Spinal cord (tissue), 10 donors: ENCODE measurements around the gene NEURL1B. TPM values are rescaled to one million over a fixed set of nuclear protein-coding genes. Genes with fewer than 3 reads are reported as not detected.
A peak's percentile ranks its signal among the peaks of the same experiment; 100 is the strongest.

Experiments
- DNase-seq, 6 donors: peaks; one replicate each; pipeline versions ENCODE4 v3.0.0 to v3.0.0-alpha.2; 2013 to 2015; ENCODE audit warnings: low spot score in 6 of 6, low read depth in 4 of 6
- H3K27ac ChIP-seq: one replicate; pipeline ENCODE4 v1.5.1; 2013; ENCODE audit warnings: low read depth, low read length, control low read depth
- H3K27me3 ChIP-seq: one replicate; pipeline ENCODE4 v1.6.1; 2013; ENCODE audit warnings: low read length; ENCODE audit not compliant: control insufficient read depth, insufficient read depth
- H3K36me3 ChIP-seq: one replicate; pipeline ENCODE4 v1.6.1; 2013; ENCODE audit warnings: low read length; ENCODE audit not compliant: control insufficient read depth, insufficient read depth
- H3K4me1 ChIP-seq: one replicate; pipeline ENCODE4 v1.6.1; 2013; ENCODE audit warnings: low read length; ENCODE audit not compliant: control insufficient read depth, insufficient read depth
- H3K4me3 ChIP-seq: one replicate; pipeline ENCODE4 v1.5.1; 2013; ENCODE audit warnings: low read depth, low read length, control low read depth
- H3K9me3 ChIP-seq: one replicate; pipeline ENCODE4 v1.6.1; 2013; ENCODE audit warnings: low read length; ENCODE audit not compliant: control insufficient read depth, insufficient read depth
- WGBS: methylation state at CpG from one replicate; pipeline ENCODE4 v1.1.5; 2013; ENCODE audit warnings: missing lambda C conversion rate; ENCODE audit not compliant: insufficient coverage; 5-methylcytosine and 5-hydroxymethylcytosine counted together
- polyA plus RNA-seq, 2 donors: library from polyadenylated mRNA; unstranded; fragments of 120-200 nt; gene quantifications; one replicate each; pipeline ENCODE4 v1.2.1, GENCODE V29; 2013; ENCODE audit not compliant: insufficient read length in 2 of 2
- total RNA-seq, 2 donors: library from RNA; depleted of rRNA in 1 of 2; stranded (reverse); fragments of 120-200 nt in 1 of 2; fragments of >200 nt in 1 of 2; gene quantifications; one replicate each; pipeline versions ENCODE4 v1.2.3 to v1.2.4, GENCODE V29; 2013 to 2014
- donor health status: healthy.

NEURL1B gene
- total and polyA plus RNA-seq, 4 donors: 8.5 to 17.4 (median 16.5) TPM

DNA sequence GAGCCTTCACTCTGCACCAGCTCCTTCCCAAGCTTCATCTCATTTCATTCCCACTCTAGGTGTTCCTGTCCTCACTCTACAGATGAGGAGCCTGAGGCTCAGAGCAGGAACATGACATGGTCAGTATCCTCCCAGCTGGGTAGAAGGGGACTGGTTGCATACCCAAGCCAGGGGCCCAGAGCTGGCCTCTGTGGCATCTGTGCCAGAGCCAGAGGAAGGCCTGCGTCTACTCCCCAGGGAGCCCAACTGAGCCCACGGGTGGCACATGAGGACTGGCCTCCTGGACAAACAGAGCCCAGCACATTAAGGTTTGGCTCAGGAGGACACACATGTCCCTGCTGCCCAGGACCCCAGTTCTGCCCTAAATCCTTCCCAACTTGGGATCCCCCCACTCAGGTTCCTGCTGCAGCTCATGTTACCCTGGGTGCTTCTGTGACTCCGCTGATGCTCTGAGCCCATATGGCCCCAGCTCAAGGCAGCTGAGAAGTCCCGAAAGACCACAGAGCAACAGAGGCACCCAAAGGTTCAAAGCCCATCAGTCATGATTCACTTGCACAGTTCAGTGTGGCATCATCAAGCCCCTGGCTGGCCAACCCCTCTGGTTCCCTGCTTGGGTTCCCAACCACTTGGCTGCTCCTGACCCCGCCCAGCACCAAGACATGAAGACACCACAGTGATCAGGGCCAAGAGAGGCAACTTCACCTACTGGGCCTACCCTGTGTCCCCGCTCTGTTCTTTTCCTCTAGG is 8.5 kb upstream of the NEURL1B start:
- WGBS: 95% methylated on average over 6 of the region's 6 CpGs

DNA sequence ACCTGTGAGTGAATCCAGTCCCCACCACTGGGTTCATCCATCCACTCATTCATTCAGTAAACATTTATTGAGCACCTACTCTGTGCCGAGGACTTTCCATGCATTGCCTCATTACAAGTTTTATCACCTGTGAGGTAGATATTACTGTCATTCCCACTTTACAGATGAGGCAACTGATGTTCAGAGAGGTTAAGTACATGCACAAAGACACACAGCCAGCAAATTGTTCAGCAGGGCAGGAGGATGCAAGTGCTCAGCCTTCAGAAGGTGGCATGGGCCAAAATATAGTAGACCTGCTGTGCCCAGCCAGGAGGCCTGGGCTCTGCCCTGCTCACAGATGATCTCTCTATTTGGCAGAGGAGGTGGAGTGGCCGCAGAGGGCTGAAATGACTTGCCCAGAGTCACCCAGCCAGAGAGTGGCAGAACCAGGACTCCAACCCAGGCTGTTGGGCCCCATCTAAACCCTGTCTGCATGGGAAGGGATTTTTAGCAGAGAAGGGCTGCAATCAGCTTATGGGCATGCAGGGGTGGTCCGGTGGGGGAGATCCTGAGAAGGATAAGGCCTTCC is 7.6 kb upstream of the NEURL1B start:
- peaks cover 6% of the 10 kb centered on the region for H3K4me1 ChIP-seq
- no peaks in the 10 kb centered on the region for H3K9me3 ChIP-seq
- no peak overlapping the region for H3K4me3 ChIP-seq
- no peak for DNase-seq
- H3K27ac ChIP-seq: no peak overlapping the region
- WGBS: 92% methylated on average over 2 of the region's 3 CpGs
- H3K36me3 ChIP-seq: no peaks in the 10 kb centered on the region
- H3K27me3 ChIP-seq: no peaks in the 10 kb centered on the region

More for the DNA sequence above, 8.5 kb upstream of the NEURL1B start:
- Histone ChIP-seq H3K27ac (no peak overlapping the region), H3K27me3 (no peaks in the 10 kb centered on the region), H3K36me3 (no peaks in the 10 kb centered on the region), H3K9me3 (no peaks in the 10 kb centered on the region), H3K4me1 (peaks cover 6% of the 10 kb centered on the region), H3K4me3 (no peak overlapping the region)
- no peak for DNase-seq

DNA sequence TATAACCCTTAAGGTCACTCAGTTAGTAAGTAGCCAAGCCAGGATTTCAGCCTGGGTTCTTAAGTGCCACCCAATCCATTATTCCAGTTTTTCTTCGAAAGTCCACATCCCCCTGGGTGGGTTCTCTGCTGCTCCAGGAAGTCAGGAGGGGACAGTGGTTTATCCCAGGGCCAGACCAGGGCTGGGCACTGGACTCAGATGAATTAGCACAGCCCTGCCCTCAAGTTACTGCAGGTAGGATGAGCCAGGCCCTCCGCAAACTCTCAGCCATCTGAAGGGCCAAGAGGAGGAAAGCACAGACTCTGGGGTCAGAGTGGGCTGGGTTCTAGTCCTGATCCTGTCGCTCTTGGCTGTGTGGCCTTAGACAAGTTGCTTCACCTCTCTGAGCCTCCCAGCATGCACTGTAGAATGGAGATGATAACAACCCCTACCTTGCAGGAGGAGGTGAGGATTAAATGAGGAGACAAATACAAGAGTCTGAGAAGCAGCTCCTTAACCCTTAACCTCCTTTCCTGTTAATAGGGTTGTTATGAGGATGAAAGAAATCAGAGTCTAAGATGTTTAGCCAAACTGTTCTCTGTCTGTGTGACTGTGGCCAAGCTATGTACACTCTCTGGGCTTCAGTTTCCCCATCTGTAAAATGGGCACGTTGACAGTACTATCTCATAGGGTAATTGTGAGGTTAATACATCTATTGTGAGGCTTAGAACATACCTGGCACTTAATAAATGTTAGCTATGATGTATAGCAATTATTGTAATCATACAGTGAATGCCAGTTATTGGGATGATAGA is 6.8 kb upstream of the NEURL1B start:
- 100% methylated on average over 2 of the region's 4 CpGs for WGBS
- no peak for DNase-seq
- H3K4me1 ChIP-seq: peaks cover 6% of the 10 kb centered on the region
- no peak overlapping the region for H3K4me3 ChIP-seq
- no peak overlapping the region for H3K27ac ChIP-seq
- no peaks in the 10 kb centered on the region for H3K36me3 ChIP-seq
- H3K9me3 ChIP-seq: no peaks in the 10 kb centered on the region
- no peaks in the 10 kb centered on the region for H3K27me3 ChIP-seq

DNA sequence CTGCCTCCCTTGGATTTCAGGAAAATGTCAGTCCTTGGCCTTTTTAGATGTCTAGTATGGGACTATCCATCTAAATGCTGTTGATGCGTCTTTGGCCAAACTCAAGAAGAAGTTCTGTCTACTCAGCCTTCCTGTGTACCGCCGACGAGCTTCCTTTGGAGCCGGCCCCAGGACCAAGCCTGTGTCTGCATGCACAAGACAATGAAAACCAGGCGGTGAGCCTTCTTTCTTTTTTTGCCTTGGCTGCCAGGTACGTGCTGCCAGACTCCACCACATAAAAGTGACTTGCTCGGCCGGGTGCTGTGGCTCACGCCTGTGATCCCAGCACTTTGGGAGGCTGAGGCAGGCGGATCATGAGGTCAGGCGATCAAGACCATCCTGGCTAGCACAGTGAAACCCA is 6.0 kb upstream of the NEURL1B start:
- 94% methylated on average over 12 of the region's 12 CpGs for WGBS
- Histone ChIP-seq H3K4me3 (no peak overlapping the region), H3K9me3 (no peaks in the 10 kb centered on the region), H3K4me1 (peaks cover 6% of the 10 kb centered on the region), H3K27me3 (no peaks in the 10 kb centered on the region), H3K36me3 (no peaks in the 10 kb centered on the region), H3K27ac (no peak overlapping the region)
- no peak for DNase-seq

DNA sequence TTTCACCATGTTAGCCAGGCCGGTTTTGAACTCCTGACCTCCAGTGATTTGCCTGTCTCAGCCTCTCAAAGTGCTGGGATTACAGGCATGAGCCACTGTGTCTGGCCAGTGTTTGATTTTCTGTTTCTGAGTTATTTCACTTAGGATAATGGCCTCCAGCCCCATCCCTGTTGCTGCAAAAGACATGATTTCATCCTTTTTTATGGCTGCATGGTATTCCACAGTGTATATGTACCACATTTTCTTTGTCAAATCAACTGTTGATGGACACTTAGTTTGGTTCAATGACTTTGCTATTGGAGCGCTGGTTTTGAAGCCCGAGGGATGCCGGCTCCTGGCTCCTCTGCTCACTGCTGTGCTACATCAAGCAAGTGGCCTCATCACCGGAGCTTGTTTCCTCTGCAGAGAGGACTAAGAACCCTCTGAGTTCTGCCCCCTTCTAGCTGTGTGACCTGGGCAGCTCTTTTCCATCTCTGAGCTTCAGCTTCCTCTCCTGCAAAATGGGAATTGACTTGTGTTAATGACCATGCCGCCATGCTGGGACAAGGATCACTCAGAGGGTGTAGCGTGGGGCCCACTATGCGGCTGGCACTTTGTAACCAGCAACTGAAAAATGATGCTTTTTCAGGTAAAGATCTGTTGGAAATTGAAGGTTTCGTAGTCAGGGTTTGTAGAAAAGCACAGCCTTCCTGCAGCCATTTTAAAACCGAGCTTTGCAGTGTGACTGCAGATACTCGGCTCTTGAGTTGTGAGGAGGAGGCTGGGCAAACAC is 4.6 kb upstream of the NEURL1B start:
- Histone ChIP-seq H3K27me3 (no peaks in the 10 kb centered on the region), H3K4me1 (peaks cover 14% of the 10 kb centered on the region), H3K36me3 (no peaks in the 10 kb centered on the region), H3K27ac (no peak overlapping the region), H3K4me3 (no peak overlapping the region), H3K9me3 (no peaks in the 10 kb centered on the region)
- DNase-seq: no peak
- 93% methylated on average over 9 of the region's 11 CpGs for WGBS

DNA sequence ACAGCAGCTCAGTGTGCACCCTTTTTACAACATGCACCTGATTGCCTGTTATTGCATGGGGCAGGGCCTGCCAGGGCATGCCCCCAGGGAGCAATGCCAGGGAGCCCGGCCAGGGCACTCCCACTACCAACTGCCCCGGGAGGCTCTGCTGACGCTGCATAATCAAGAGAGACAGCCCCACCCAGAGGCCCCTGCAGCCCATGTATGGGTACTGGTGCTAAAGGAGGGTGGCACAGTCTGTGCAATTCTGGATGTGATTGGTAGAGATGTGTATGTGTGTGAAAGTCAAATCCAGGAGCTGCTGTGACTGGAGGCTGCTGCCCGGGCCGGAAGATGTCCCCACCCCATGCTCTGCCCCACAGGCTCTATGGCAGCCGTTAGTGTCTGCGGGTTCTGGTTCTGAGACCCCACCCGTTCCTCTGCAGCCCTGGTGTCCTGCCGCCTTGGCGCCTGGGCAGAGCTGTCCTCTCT is 3.9 kb upstream of the NEURL1B start:
- DNase-seq: peak in 1 of 6 donors; percentile 38
- 70% methylated on average over 8 of the region's 10 CpGs for WGBS
- Histone ChIP-seq H3K27me3 (no peaks in the 10 kb centered on the region), H3K9me3 (no peaks in the 10 kb centered on the region), H3K4me1 (peaks cover 21% of the 10 kb centered on the region), H3K36me3 (no peaks in the 10 kb centered on the region), H3K4me3 (no peak overlapping the region), H3K27ac (no peak overlapping the region)

DNA sequence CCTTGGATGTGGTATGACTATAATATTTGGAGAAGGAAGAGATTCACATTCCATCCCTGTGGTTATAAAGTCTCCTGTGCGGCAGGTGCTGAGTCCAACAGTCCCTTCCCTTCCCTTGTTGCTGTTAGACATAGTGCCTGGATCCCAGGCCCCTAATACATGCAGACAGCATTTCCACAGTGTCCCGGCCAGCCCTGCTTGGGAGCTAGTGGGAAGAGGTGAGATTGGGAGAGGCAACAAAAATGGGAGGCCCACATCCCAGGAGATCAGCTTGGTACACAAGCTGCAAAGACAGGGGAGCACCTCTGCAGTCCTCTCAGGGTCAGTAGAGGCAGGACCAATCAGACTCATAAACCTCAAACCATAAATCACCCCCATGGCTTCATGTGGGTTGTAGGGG is 3.3 kb upstream of the NEURL1B start:
- Histone ChIP-seq H3K9me3 (no peaks in the 10 kb centered on the region), H3K4me3 (no peak overlapping the region), H3K27me3 (no peaks in the 10 kb centered on the region), H3K4me1 (peaks cover 27% of the 10 kb centered on the region), H3K27ac (no peak overlapping the region), H3K36me3 (no peaks in the 10 kb centered on the region)
- 100% methylated on average over 1 of the region's 2 CpGs for WGBS
- DNase-seq: no peak

DNA sequence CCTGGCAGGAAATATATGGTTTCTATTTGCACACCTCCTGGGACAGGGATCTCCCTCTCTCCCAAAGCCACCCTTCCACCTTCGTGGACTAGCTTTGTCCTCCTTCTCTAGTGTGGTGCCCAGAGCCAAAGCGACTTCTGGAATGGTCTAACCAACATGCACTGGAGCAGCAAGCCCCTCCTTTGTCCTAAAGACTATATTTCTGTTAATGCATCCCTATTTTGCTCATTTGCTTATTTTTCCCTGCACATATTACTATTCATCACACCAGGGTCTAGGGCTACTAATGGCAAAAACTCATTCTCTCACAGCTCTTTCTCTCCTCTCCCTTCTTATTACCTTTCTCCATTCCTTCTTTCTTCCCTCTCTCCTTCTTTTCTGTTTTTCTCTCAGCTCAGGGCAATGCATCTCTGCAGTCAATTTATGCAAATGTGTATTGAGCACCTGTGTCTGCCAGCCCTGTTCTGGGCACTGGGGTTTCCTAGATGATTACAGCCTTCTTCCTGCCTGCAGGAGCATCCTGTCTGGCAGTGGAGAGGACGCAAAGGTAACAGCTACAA is 2.8 kb upstream of the NEURL1B start:
- no peak overlapping the region for H3K4me3 ChIP-seq
- no peak overlapping the region for H3K27ac ChIP-seq
- H3K27me3 ChIP-seq: no peaks in the 10 kb centered on the region
- whole genome bisulfite sequencing: 82% methylated on average over 3 of the region's 3 CpGs
- no peaks in the 10 kb centered on the region for H3K36me3 ChIP-seq
- no peaks in the 10 kb centered on the region for H3K9me3 ChIP-seq
- H3K4me1 ChIP-seq: peaks cover 31% of the 10 kb centered on the region
- DNase-seq: no peak

DNA sequence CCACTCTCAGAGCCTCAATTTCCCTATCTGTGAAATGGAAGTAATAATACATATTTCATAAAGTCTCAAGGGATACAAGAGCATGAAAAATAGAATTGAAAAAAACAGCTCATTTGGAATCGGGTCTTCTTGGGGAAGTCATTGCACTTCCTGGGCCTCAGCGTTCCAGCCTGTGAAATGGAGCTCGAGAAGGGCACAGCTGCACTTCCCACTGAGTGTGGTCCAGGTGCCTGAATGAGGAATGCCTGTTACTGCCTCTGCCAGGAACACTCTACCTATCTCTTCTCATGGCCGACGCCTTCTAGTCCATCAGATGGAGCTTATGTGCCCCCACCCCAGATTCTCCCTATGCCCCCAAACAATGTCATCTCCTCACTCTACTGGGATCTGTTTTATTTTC is 924 bp upstream of the NEURL1B start:
- H3K4me1 ChIP-seq: peaks cover 37% of the 10 kb centered on the region
- no peaks in the 10 kb centered on the region for H3K9me3 ChIP-seq
- H3K4me3 ChIP-seq: no peak overlapping the region
- 96% methylated on average over 5 of the region's 5 CpGs for WGBS
- no peaks in the 10 kb centered on the region for H3K36me3 ChIP-seq
- H3K27ac ChIP-seq: no peak overlapping the region
- DNase-seq: no peak
- H3K27me3 ChIP-seq: no peaks in the 10 kb centered on the region
